Peyer's patch (tissue), 4 donors: ENCODE measurements around the gene RNASE7.

Experiments
- CTCF ChIP-seq, 6 experiments: fragments of 450-650 bp in 4 of 6; fragments of 200-600 bp in 2 of 6; sonication (generic) in 1 of 6; IDR thresholded peaks; one replicate each; pipeline ENCODE4 v1.5.1; 2017 to 2019; ENCODE audit warnings: antibody characterized with exemption in 6 of 6, mild to moderate bottlenecking in 3 of 6, moderate library complexity in 1 of 6
- POLR2A ChIP-seq, 2 donors: fragments of 450-650 bp; IDR thresholded peaks; one replicate each; pipeline ENCODE4 v1.5.1; 2017; ENCODE audit warnings: antibody characterized with exemption in 2 of 2, mild to moderate bottlenecking in 2 of 2, moderate library complexity in 2 of 2

DNA sequence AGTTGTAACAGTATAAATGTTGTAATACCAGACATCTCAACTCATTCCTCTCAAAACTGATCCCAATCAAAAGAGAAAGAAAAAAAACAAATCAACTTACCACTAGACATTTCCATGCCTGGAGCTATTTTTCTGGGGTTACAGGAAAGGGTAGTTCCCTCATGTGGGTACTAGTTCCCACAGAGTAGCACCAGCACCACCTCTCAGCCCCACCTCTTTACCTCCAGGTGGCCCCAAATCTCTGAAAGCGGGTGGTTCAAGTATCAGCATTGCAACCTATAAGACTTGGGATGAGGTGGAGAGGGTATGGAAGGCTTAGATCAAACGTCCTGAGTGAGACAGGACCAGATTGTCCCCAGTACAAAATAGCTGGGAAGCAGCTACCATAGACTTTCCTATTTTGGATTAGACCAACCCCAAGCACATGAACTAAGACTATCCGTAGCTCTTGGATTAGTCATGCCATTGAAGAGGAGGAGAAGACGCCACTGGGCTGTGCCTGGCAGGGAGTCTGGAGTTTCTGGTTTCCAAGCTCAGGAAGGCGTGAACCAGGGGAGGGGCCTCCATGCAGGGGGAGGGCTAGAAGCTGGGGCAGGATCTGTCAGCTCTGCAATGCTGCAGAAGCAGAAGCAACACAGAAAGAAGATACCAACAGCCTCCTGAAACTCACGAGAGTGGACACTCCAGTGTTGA is 43.3 kb upstream of the RNASE7 start, which contains the start of gene SLC39A2:
- TF ChIP-seq CTCF (IDR thresholded peaks at IDR 0.05) = no peak
- peak in 1 of 2 donors; percentile 25 for TF ChIP-seq POLR2A (IDR thresholded peaks at IDR 0.05)
